ENCODE data around the gene PCNA. TPM values are rescaled to one million over a fixed set of nuclear protein-coding genes. Genes with fewer than 3 reads are reported as not detected.

The PCNA gene
- total and polyA plus RNA-seq, 10 of the 15 experiments (the other 5 are each of a cell fraction or from before 2014, with no cell fraction given) = 389 to 694 (median 540) TPM

DNA sequence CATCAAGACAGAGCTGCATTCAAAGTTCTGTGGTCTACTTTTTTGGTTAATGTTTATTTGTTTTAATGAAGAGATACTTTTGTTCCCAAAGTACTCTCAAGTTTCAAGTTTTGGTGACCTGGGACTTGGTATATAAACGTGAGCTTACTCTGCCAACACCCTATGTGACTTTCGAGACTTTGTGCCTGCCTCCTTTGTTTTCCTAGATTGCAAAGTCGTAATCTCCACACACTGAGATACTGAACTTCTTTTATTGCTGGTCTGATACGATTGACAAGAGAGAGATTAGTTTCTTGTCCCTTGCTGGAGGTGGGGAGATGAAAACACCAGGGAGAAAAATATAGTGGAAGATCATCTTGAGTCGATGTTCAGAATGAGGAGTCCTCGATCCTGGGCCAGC, 27.9 kb downstream of the PCNA start:
- WGBS (ENCODE audit: insufficient coverage, insufficient replicate concordance, low lambda C conversion rate, missing lambda C conversion rate) = 96% methylated on average over 6 of the region's 6 CpGs
- peaks cover 6 to 7% of the 10 kb centered on the region in 2 experiments; a peak in 3 of 4 replicates for H3K36me3 ChIP-seq (ENCODE audit: control insufficient read depth in 2 of 2, insufficient read depth in 2 of 2, low read length in 1 of 2)
- SMC1A ChIA-PET (ENCODE audit: uncharacterized antibody, unreplicated experiment) = interaction anchor here (0.8 to 3.2 kb wide), 15 partner anchors 8 to 329 kb away, joined by 3 to 26 read pairs (median 5); no protein-coding TSS in a partner anchor
- in situ Hi-C loops (cut with MboI) = no loop called here
- no peak overlapping the region for H3K4me2 ChIP-seq (ENCODE audit: control insufficient read depth, insufficient read depth)
- H3K9me3 ChIP-seq (replicated peaks; ENCODE audit: control insufficient read depth, insufficient read depth, low read length) = no peaks in the 10 kb centered on the region
- no peaks in the 10 kb centered on the region for H4K20me1 ChIP-seq (ENCODE audit: control insufficient read depth, insufficient read depth)
- no peaks in the 10 kb centered on the region for H3K79me2 ChIP-seq (ENCODE audit: control insufficient read depth, insufficient read depth, low read length)
- ATAC-seq = no peak
- TF ChIP-seq, protein P1, sequence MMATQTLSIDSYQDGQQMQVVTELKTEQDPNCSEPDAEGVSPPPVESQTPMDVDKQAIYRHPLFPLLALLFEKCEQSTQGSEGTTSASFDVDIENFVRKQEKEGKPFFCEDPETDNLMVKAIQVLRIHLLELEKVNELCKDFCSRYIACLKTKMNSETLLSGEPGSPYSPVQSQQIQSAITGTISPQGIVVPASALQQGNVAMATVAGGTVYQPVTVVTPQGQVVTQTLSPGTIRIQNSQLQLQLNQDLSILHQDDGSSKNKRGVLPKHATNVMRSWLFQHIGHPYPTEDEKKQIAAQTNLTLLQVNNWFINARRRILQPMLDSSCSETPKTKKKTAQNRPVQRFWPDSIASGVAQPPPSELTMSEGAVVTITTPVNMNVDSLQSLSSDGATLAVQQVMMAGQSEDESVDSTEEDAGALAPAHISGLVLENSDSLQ (IDR thresholded peaks at IDR 0.05) = no peak
- TF ChIP-seq TARDBP (IDR thresholded peaks at IDR 0.05; ENCODE audit: borderline replicate concordance) = no peak
- no peak for TF ChIP-seq PAX8 (IDR thresholded peaks at IDR 0.05)
- no peak for TF ChIP-seq ESRRA (IDR thresholded peaks at IDR 0.05; ENCODE audit: low read length)
- TF ChIP-seq, protein P2, sequence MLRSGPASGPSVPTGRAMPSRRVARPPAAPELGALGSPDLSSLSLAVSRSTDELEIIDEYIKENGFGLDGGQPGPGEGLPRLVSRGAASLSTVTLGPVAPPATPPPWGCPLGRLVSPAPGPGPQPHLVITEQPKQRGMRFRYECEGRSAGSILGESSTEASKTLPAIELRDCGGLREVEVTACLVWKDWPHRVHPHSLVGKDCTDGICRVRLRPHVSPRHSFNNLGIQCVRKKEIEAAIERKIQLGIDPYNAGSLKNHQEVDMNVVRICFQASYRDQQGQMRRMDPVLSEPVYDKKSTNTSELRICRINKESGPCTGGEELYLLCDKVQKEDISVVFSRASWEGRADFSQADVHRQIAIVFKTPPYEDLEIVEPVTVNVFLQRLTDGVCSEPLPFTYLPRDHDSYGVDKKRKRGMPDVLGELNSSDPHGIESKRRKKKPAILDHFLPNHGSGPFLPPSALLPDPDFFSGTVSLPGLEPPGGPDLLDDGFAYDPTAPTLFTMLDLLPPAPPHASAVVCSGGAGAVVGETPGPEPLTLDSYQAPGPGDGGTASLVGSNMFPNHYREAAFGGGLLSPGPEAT (IDR thresholded peaks at IDR 0.05; ENCODE audit: low read depth) = no peak
- no peak for TF ChIP-seq NFYB (IDR thresholded peaks at IDR 0.05; ENCODE audit: insufficient read depth, low read depth, low read length)
- no peak for TF ChIP-seq HDAC6 (IDR thresholded peaks at IDR 0.05; ENCODE audit: unreplicated experiment)
- TF ChIP-seq IKZF2 (IDR thresholded peaks at IDR 0.05) = no peak
- no peak for TF ChIP-seq ZNF384 (IDR thresholded peaks at IDR 0.05; ENCODE audit: borderline replicate concordance, low read depth, low read length)
- intact Hi-C loops (cut with micrococcal nuclease; ENCODE audit: unreplicated experiment) = loop anchor here (5.0 kb wide), 1 partner anchor 280 kb away; no protein-coding TSS in a partner anchor
- H3K4me1 ChIP-seq (ENCODE audit: control insufficient read depth, insufficient read depth, low read length) = no peaks in the 10 kb centered on the region
- FAIRE-seq = no peak
- H3K4me3 ChIP-seq = no peak overlapping the region
- POLR2A ChIA-PET = interaction anchor here (0.5 to 8.6 kb wide), 9 partner anchors 11 to 120 kb away, joined by 3 to 49 read pairs (median 4); no protein-coding TSS in a partner anchor
- no peak overlapping the region for H3K27ac ChIP-seq (ENCODE audit: control insufficient read depth, insufficient read depth)
- RAD21 ChIA-PET (ENCODE audit: unreplicated experiment) = interaction anchor here (0.7 to 2.2 kb wide), 8 partner anchors 9 to 1020 kb away, joined by 3 to 11 read pairs (median 4); no protein-coding TSS in a partner anchor
- no peak overlapping the region for H2AFZ ChIP-seq (ENCODE audit: control insufficient read depth, low read depth, low read length)
- CTCF ChIA-PET = interaction anchor here (0.9 to 3.2 kb wide), 9 partner anchors 9 to 332 kb away, joined by 3 to 18 read pairs (median 6); no protein-coding TSS in a partner anchor
- H3K9ac ChIP-seq (ENCODE audit: control insufficient read depth, insufficient read depth, low read length) = no peak overlapping the region
- BruUV-seq (replicated peaks) = no TSS peak
- H3K27me3 ChIP-seq (replicated peaks in 1 of 2; ENCODE audit: control insufficient read depth in 2 of 2, insufficient read depth in 2 of 2, low read length in 1 of 2) = no peaks in the 10 kb centered on the region
- DNase-seq (ENCODE audit: low read depth, low spot score) = no peak
